Measurements from ENCODE around the gene KLRD1. TPM values are rescaled to one million over a fixed set of nuclear protein-coding genes. Genes with fewer than 3 reads are reported as not detected.

KLRD1 gene
- total RNA-seq (2022; extraction: Qiagen RNA extraction): not detected in 5 replicates

GRCh38 chr12:10307630-10308029 is at the start of gene KLRD1:
KLRD1 (plus strand) TSS chr12:10307870; CDS start chr12:10308078, 208 bp downstream.

Other genes starting within 250 kb of the KLRD1 start
- not detected in 5 replicates for gene CLEC1A, start 208.9 kb upstream of the KLRD1 start, total RNA-seq (2022; extraction: Qiagen RNA extraction)
- gene CLEC7A, start 177.7 kb upstream of the KLRD1 start, total RNA-seq (2022; extraction: Qiagen RNA extraction): not detected in 5 replicates
- gene OLR1, start 135.7 kb upstream of the KLRD1 start, total RNA-seq (2022; extraction: Qiagen RNA extraction): 0.82 to 1.3 TPM (median 1.2 TPM) in 5 replicates
- 0.09 to 0.33 TPM (median 0.29 TPM) in 3 of 5 replicates, not detected in the others for gene TMEM52B, start 128.8 kb upstream of the KLRD1 start, total RNA-seq (2022; extraction: Qiagen RNA extraction)
- 34.2 to 43.8 TPM (median 39.9 TPM) in 5 replicates for gene GABARAPL1, start 95.0 kb upstream of the KLRD1 start, total RNA-seq (2022; extraction: Qiagen RNA extraction)
- 0.07 TPM in 1 of 5 replicates, not detected in the others for gene KLRK1, start 82.2 kb downstream of the KLRD1 start, total RNA-seq (2022; extraction: Qiagen RNA extraction)
- gene KLRC4, start 101.9 kb downstream of the KLRD1 start, total RNA-seq (2022; extraction: Qiagen RNA extraction): not detected in 5 replicates
- gene KLRC3, start 112.7 kb downstream of the KLRD1 start, total RNA-seq (2022; extraction: Qiagen RNA extraction): 0.18 to 0.53 TPM (median 0.24 TPM) in 4 of 5 replicates, not detected in the other
- 1.5 to 2.3 TPM (median 1.9 TPM) in 5 replicates for gene KLRC2, start 128.1 kb downstream of the KLRD1 start, total RNA-seq (2022; extraction: Qiagen RNA extraction)
- not detected in 5 replicates for gene KLRC1, start 145.5 kb downstream of the KLRD1 start, total RNA-seq (2022; extraction: Qiagen RNA extraction)
- 0.52 to 0.93 TPM (median 0.74 TPM) in 5 replicates for gene EIF2S3B, start 198.0 kb downstream of the KLRD1 start, total RNA-seq (2022; extraction: Qiagen RNA extraction)